ENCODE results near the gene DTNBP1.
"Not testable (repeated sequence)": the region's sequence is repeated elsewhere in the genome, so short reads cannot be mapped to it uniquely, and the experiment has no call there.

DTNBP1 gene

GRCh38 chr6:15556711-15557110 lies 106.1 kb downstream of the DTNBP1 start:
- no peak for DNase-seq (ENCODE audit: low spot score)

DNA sequence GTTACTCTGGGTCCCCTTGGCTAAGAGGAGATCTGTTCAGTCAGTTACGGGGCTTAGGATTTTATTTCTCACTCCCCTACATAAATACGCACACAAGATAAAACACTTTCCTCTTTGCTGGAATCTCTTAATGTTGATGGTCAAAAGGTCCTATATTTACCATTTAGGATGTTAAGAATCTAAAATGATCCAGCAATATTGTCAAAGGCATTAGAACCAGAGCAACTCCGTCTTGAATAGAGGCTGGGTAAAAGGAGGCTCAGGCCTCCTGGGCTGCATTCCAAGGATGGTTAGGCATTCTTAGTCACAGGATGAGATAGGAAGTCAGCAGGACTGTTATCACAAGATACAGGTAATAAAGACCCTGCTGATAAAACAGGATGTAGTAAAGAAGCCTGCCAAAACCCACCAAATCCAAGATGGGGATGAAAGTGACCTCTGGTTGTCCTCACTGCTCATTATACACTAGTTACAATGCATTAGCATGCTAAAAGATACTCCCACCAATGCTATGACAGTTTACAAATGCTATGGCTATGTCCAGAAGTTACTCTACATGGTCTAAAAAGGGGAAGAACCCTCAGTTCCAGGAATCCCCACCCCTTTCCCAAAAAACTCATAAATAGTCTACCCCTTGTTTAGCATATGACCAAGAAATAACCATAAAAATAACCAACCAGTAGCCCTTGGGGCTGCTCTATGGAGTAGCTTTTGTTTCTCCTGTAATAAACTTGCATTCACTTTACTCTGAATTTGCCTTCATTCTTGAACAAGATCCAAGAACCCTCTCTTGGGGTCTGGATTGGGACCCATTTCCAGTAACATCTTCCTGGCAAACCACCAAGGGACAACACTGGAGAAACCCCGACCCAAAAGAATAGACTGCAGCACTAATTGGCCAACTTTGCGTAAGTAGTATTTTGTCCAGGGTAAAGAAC lies 107.5 kb downstream of the DTNBP1 start:
- no peak for DNase-seq (ENCODE audit: low spot score)

DNA sequence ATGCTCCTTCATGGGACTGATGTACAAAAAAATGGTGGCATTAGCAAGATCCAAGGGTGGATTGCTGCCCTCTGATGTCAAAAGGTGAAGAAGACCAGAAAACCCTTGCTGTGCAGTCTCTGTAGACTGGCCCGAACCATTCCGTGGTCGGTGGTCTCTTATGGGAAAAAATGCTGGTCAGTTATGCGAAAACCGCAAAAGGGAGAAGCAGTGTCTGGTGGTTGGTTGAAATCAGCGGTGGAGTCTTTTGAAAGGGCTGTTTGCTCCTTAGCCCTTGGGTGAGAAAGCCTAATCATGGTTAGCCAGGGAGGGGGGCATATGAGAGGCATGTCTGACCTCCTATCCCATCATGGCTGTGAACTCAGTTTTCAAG lies 108.1 kb downstream of the DTNBP1 start:
- DNase-seq (ENCODE audit: low spot score) = no peak

- no peak for DNase-seq (ENCODE audit: low spot score)
Observed at GRCh38 chr6:15553736-15554294, 109.0 kb downstream of the DTNBP1 start.

DNA sequence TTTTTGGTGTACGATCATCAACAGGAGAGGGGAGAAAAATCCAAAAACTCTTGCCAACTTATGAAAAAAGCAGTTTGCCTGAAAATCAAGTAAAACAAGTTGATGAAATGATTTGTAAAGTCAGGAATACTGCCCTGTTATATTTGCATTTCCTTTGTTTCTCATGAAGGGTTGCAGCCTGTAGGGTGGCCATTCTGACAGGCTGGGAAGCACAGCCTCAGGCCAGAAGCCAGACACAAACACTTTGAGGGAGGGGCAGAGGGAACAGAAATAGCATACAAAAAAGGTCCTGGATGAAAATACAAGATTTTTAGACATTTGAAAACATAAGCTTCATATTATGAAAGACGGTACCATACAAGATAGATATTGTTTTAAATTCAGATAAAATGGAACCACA lies 109.8 kb downstream of the DTNBP1 start:
- no peak for DNase-seq (ENCODE audit: low spot score)

DNA sequence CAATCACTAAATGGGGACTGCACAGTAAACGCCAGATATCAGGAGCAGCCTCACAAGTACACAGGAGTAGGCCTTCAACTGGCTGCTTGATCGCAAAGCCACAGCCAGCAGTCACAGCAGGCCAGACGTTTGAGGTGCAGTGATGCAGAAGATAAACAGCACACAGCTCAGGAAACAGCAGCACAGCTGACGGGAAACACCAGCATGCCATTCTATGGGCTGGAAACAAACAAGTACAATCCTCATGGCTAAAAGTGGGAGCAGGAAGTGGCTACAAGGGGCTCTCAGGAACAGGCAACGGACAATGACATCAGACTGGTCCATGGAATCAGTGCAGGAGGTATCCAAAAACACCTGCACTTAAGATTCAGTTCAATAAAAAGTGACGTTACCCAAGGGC lies 111.0 kb downstream of the DTNBP1 start:
- no peak for DNase-seq (ENCODE audit: low spot score)

DNA sequence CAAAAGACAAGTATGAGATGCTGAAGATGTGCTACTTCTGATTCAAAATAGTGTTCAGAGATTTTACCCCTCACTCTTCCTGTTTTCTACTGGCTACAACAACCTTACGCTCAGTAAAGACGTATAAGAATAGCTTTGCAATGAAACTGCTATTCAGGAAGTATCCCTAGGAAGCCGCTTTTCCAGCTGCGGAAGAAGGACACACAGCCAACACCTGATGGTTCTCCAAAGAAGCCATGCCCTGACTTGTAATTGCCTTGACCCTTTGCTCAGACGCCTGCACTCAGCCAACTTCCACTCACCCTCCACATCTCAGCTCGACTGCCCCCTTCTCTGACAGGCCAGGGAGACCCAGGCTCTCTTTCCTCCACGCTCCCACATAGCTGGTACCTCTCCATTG lies 111.6 kb downstream of the DTNBP1 start:
- DNase-seq (ENCODE audit: low spot score) = no peak

- no peak for DNase-seq (ENCODE audit: low spot score)
Observed at GRCh38 chr6:15550546-15551123, 112.2 kb downstream of the DTNBP1 start.

DNA sequence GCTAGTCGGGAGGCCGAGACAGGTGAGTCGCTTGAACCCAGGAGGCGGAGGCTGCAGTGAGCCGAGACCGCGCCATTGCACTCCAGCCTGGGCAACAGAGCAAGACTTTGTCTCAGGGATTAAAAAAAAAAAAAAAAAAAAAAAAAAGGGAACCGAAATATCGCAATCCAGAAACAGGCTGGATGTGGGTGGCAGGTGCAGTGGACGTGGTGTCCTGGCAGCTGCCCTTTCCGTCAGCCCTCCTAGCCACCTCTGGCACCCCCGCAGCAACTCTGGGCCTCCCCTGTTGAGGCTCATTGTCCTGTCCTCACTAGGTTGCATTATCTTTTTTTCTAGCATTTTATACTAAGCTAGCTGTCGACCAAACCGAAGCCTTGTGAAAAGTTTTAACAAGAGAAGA lies 113.5 kb downstream of the DTNBP1 start:
- DNase-seq (ENCODE audit: low spot score) = no peak

- no peak for DNase-seq (ENCODE audit: low spot score)
Observed at GRCh38 chr6:15547400-15547799, 115.4 kb downstream of the DTNBP1 start.

GRCh38 chr6:15546591-15546990 lies 116.2 kb downstream of the DTNBP1 start:
- DNase-seq (ENCODE audit: low spot score) = no peak

- DNase-seq (ENCODE audit: low spot score) = no peak
Observed at GRCh38 chr6:15544321-15544900, 118.4 kb downstream of the DTNBP1 start.

- DNase-seq (ENCODE audit: low spot score) = not testable (repeated sequence)
Observed at GRCh38 chr6:15543332-15543917, 119.4 kb downstream of the DTNBP1 start.

GRCh38 chr6:15539722-15540270 lies 123.0 kb downstream of the DTNBP1 start:
- DNase-seq (ENCODE audit: low spot score) = no peak

DNA sequence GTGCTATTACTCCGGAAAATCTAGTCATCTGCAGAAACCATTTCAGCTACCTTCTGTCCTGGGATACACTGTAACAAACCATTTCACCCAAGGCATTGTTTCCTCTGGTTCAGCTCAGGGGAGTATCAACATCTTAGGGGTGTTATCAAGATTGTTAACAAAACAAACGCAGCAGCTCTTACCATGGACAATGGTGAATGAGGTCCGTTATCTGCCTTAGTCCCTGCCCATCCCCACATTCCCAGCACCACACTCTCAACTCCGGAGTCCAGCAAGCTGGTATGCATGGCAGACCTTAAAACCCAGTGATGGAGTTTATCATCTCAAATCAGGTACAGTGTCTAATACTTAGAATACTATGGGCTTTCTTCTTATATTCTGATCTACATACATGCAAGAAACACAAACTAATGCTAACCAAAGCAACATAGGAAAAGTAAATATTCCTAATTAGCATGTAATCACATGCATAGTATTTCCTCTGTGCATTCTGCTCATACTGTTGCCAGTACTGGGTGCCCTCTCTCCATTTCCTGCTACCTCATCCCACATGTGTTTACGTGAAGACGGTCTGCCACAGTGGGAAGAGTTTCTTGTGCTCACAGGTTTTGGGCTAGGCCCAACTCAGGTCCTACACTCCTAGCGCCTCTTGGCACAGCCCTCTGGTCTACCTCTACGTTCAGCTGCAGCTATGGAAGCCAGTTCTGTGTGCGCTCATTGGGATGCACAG lies 123.9 kb downstream of the DTNBP1 start:
- no peak for DNase-seq (ENCODE audit: low spot score)

DNA sequence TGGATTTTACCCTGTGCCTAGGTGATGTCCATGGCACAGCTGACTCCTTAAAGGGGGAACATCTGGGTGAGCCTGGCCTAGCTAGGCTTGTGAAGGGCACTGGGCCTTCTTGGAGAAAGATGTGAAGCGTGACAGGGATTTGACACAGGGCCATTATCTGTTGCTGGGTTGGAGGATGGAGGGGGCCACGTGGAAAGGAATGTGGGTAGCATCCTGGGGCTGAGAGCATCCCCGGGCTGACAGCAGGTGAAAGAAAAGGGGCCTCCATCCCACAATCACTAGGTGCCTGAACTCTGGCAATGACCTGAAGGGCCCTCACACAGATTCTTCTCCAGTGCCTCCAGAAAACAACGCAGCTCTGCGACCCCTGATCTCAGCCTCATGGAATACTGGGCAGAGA lies 124.7 kb downstream of the DTNBP1 start:
- no peak for DNase-seq (ENCODE audit: low spot score)

DNA sequence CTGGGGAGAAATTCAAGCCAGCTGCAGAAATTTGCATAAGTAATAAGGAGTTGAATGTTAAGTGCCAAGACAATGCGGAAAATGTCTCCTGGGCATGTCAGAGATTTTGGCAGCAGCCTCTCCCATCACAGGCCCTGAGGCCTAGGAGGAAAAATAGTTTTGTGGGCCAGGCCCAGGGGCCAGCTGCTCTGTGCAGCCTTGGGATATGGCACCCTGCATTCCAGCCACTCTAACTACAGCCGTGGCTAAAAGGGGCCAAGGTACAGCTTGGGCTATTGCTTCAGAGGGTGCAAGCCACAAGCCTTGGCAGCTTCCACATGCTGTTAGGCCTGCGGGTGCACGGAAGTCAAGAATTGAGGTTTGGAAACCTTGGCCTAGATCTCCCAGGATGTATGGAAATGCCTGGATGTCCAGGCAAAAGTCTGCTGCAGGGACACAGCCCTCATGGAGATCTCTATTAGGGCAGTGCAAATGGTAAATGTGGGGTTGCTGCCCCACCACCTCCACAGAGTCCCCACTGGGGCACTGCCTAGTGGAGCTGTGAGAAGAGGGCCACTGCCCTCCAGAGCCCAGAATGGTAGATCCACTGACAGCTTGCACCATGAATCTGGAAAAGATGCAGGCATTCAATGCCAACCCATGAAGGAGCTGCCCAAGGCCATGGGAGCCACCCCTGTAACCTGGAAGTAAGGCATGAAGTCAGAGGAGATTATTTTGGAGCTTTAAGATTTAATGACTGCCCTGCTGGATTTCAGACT lies 126.5 kb downstream of the DTNBP1 start:
- no peak for DNase-seq (ENCODE audit: low spot score)

DNA sequence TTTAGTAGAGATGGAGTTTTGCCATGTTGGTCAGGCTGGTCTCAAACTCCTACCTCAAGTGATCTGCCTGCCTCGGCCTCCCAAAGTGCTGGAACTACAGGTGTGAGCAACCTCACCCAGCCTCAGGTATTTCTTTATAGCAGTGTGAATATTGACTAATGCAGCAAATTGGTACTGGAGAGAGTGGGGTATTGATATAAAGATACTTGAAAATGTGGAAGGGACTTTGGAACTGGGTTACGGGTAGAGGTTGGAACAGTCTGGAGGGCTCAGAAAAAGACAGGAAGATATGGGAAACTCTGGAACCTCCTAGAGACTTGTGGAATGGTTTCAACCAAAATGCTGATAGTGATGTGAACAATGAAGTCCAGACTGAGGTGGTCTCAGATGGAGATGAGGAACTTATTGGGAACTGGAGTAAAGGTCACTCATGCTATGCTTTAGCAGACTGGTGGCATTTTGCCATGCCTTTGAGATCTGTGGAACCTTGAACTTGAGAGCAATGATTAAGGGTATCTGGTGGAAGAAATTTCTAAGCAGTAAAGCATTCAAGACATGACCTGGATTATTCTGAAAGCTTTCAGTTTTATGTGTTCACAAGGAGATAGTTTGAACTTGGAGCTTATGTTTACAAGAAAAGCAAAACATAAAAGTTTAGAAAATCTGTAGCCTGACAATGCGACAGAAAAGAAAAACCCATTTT lies 127.2 kb downstream of the DTNBP1 start:
- no peak for DNase-seq (ENCODE audit: low spot score)

DNA sequence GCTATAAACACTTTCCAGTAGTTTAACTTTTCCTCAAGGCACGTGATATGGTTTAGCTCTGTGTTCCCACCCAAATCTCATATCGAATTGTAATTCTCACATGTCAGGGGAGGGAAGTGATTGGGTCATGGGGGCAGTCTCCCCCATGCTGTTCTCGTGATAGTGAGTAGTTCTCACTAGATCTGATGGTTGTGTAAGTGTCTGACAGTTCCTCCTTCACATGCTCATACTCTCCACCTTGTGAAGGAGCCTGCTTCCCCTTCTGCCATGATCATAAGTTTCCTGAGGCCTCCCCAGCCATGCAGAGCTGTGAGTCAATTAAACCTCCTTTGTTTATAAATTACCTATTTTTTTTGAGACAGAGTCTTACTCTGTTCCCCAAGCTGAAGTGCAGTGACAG lies 127.9 kb downstream of the DTNBP1 start:
- no peak for DNase-seq (ENCODE audit: low spot score)

DNA sequence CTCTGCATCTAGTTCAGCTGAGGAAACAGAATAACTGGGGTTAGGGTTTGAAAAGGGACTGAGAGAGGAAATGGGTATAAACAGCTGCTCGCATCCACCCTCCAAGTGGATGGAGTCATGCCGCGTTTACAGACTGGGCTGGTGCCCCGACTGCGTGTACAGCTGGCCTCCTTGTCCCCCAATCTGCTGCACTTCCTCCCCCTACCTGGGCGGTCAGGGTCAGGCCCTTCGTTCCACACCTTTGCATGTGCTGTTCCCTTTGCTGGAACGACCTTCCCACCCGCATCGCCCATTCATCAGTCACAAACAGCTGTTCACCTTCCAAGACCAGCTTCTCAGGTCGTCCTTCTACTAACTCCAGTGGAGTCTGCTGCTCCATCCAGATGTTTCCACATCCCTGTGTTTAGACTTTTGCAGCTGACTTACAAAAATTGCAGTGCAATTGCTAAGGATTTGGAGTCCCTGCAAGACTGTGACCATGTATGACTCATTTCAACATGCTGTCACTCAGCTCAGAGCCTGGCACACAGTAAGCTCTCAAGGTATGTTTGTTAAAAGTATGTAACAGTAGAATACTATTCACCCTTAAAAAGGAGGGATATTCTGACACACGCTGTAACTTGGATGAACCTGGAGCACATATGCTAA lies 129.3 kb downstream of the DTNBP1 start:
- DNase-seq (ENCODE audit: low spot score) = no peak

Data from left forelimb (tissue), 1 donor.